Kidney epithelial cell (primary cell): Measurements from ENCODE around the gene IFT27. TPM values are rescaled to one million over a fixed set of nuclear protein-coding genes. Genes with fewer than 3 reads are reported as not detected.

ENCODE experiments used
- DNase-seq: peaks from one replicate; pipeline ENCODE4 v3.0.0-alpha.2; 2010; ENCODE audit warnings: low read depth
- H3K27me3 ChIP-seq: 2 replicates; pipeline ENCODE4 v1.6.0; 2011; ENCODE audit warnings: low read length; ENCODE audit not compliant: control insufficient read depth, insufficient read depth
- H3K36me3 ChIP-seq: 2 replicates; pipeline ENCODE4 v1.5.1; 2011; ENCODE audit warnings: low read length; ENCODE audit not compliant: control insufficient read depth, insufficient read depth
- H3K4me3 ChIP-seq: 2 replicates; pipeline ENCODE4 v1.5.1; 2011; ENCODE audit warnings: low read depth, mild to moderate bottlenecking, control low read depth, low read length
- total RNA-seq: library from RNA; depleted of rRNA; stranded (reverse); fragments of >200 nt; gene quantifications from 2 replicates; pipeline ENCODE4 v1.2.3, GENCODE V29; 2015
- TF ChIP-seq, protein P1 (sequence below): IDR thresholded peaks from 2 replicates; pipeline ENCODE4 v1.5.1; 2011; ENCODE audit warnings: mild to moderate bottlenecking, moderate library complexity, low read length, control low read depth, inconsistent platforms; ENCODE audit not compliant: insufficient read depth, poor library complexity, severe bottlenecking

The IFT27 gene
- total RNA-seq, 1 donor from 2014 or later = 26.5 TPM

DNA sequence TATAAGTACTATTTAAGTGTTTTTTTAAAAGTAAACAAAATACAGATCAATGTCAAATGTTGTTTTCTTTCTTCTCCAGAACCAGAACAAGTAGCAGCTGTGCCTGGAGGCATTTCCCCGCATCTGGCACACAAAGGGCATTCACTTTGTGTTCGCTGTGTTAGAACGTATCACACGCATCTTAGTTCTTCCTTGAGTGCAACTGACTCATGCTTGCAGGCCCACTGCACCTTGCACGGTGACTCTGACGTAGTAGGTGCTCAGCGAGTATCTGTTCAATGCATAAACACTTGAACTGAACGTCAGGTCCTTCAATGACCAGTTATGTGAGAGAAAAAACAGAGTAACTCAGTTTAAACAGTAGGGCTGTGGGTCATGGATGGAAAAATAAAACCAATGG lies 3.5 kb downstream of the IFT27 start:
- TF ChIP-seq, protein P1, sequence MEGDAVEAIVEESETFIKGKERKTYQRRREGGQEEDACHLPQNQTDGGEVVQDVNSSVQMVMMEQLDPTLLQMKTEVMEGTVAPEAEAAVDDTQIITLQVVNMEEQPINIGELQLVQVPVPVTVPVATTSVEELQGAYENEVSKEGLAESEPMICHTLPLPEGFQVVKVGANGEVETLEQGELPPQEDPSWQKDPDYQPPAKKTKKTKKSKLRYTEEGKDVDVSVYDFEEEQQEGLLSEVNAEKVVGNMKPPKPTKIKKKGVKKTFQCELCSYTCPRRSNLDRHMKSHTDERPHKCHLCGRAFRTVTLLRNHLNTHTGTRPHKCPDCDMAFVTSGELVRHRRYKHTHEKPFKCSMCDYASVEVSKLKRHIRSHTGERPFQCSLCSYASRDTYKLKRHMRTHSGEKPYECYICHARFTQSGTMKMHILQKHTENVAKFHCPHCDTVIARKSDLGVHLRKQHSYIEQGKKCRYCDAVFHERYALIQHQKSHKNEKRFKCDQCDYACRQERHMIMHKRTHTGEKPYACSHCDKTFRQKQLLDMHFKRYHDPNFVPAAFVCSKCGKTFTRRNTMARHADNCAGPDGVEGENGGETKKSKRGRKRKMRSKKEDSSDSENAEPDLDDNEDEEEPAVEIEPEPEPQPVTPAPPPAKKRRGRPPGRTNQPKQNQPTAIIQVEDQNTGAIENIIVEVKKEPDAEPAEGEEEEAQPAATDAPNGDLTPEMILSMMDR = no peak
- DNase-seq = no peak

DNA sequence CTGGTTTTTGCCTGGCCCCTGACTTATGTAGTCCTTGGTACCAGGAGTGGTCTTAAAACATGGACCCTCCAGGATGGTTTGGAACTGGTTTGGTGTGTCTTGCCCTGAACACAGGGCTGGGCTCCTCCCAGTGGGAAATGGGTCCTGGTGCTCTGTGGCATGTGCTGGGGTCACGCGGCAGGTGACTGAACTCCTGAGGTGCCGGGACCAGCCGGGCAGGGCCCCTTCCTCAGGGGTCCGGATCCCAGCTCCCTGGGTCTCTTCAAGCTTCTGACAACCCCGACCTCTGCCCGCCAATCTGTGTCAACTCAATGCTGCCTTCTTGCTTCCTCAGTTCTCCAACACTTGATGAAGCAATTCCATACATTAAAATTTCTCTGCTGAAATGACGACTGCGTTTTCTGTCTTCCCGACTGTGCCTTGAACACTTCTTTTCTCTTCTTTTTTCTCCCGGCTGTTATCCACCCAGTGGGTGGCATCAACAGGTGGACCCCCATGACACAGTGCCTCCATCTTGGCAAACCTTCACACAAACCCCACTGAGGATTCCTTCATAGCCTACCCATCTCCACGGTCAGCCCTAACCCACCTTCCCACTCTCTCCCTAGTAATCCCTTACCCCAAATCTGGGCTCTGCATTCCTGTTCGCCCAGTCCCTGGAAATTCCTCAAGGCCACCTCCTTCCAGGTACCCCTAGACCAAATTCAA lies 4.4 kb downstream of the IFT27 start:
- Histone ChIP-seq H3K36me3 (peaks cover 1% of the 10 kb centered on the region), H3K27me3 (no peaks in the 10 kb centered on the region), H3K4me3 (no peak overlapping the region)
- TF ChIP-seq, protein P1 = no peak
- DNase-seq = no peak

More for the DNA sequence above, 3.5 kb downstream of the IFT27 start:
- H3K36me3 ChIP-seq = peaks cover 1% of the 10 kb centered on the region
- no peak overlapping the region for H3K4me3 ChIP-seq
- no peaks in the 10 kb centered on the region for H3K27me3 ChIP-seq

DNA sequence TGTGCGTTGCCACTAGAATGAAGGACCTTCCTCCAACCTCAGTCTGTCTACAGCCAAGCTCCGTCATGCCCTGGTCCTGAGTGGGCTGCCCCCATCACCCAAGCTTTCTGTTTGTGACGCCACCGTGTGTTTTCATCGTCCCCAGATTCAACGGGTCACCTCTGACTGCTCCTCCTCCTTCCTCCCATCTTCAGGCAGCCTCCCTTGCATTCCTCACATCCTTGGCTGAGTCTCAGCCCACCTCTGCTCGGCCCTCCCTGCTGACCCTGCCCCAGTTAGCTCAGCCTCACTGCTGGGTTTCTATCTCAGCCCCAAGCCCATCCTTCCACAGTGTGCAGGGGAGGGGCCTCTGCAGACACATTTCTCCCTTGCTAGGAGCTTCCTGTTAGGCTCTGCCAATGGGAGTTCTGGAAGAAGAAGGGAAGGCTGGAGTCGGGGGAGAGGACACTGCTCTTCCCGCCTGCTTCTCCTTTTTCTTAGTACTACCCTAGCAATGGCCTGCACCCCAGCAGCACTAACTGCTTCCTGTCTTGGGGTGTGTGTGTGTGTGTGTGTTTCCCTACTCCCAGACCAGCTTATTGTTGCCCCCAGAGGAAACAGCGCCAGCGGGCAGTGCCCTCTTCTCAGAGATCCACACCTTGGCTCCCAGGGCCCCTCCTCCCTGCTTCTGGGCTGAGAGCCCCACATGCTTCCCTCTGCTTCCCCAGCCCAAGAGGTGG lies 5.2 kb downstream of the IFT27 start:
- no peaks in the 10 kb centered on the region for H3K27me3 ChIP-seq
- TF ChIP-seq, protein P1 = no peak
- DNase-seq = no peak

DNA sequence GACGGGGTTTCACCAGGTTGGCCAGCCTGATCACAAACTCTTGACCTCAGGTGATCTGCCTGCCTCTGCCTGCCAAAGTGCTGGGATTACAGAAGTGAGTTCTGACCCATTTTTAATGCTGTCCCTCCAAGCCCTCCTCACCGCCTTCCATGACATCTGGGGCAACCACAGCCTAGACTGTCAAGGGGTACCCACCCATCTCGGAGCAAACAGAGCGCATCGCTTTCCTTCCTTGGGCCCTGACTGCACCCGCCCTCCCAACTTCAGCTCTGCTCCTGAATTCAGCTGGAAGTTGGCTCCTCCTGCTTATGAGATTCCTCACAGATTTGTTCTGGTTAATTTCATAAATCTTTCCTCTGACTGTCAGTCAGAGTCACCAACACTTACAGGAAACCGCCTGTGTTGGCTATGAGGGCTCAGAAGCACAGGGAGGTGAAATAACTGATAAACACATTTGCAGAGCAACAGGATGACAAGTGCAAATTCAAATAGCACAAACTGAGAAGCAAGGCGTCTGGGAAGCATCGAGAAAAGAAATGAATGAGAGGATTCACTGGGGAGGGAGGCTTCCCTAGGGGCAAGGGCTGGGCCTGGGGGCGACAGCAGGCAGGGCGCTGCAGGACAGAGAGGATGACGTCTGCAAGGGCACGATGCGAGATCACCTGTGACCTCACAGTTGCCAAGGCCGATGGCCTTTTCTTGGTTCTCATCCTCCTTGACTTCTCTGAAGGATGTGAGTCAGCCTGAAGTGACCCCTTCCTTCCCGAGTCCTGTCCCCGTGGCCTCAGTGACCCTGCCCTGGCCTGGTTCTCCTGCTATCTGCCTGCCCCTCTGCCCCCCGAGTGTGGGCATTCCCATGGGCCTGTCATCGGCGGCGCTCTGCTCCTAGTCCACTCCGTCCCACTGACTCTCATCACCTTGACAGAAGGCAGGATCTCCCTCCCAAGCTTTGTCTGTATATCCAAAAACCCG lies 6.1 kb downstream of the IFT27 start:
- no peaks in the 10 kb centered on the region for H3K27me3 ChIP-seq
- no peak for DNase-seq
- peaks cover 1% of the 10 kb centered on the region for H3K36me3 ChIP-seq
- TF ChIP-seq, protein P1 = no peak
- no peak overlapping the region for H3K4me3 ChIP-seq

More for the DNA sequence above, 5.2 kb downstream of the IFT27 start:
- Histone ChIP-seq H3K4me3 (no peak overlapping the region), H3K36me3 (peaks cover 1% of the 10 kb centered on the region)

DNA sequence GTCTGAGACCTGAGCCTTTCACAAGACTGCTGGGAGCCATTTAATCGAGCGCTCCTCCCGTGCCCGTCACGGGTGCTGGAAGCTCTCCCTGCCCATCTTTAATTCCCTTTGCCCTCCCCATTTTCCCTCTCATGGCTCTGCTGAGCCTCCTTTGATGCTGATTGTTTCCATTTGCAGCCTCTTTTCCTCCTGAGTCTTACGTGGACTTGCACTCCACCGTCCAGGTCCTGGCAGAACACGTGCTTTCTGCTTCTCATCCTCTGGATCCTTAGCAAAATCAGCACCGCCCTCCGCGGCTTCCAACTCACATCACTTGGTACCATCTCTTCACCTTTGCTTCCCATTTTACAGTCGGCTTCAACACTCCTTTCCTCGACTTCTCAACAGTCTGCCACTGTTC lies 7.3 kb downstream of the IFT27 start:
- DNase-seq = no peak
- H3K27me3 ChIP-seq = no peaks in the 10 kb centered on the region
- TF ChIP-seq, protein P1 = no peak
- peaks cover 1% of the 10 kb centered on the region for H3K36me3 ChIP-seq
- no peak overlapping the region for H3K4me3 ChIP-seq
